ENCODE results near the gene ARHGEF19.
"Not testable (repeated sequence)": the region's sequence is repeated elsewhere in the genome, so short reads cannot be mapped to it uniquely, and the experiment has no call there.

The ARHGEF19 gene

GRCh38 chr1:16212251-16212961 lies at the start of gene ARHGEF19:
Gene ARHGEF19, minus strand, starts transcription at chr1:16212652. Its CDS starts 3,598 bp downstream, at chr1:16209054.
- DNase-seq (ENCODE audit: low read depth in 4 of 4, low spot score in 1 of 4), result no peak

DNA sequence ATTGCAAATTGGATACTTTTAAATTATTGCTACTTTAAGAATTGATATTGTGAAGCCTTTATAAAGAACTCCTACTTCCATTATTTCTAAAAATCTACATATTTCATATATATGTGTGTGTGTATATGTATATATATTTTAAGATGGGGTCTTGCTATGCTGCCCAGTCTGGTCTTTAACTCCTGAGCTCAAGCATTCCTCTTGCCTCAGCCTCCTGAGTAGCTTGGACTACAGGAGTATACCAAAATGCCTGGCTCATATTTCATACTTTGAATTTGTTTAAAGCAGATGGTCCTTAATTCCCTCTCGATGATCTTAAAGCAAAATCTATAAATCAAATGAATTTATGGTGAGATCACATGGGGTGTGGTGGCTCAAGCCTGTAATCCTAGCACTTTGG lies 49.6 kb upstream of the ARHGEF19 start:
- no peak for DNase-seq (ENCODE audit: low read depth in 4 of 4, low spot score in 1 of 4)

DNA sequence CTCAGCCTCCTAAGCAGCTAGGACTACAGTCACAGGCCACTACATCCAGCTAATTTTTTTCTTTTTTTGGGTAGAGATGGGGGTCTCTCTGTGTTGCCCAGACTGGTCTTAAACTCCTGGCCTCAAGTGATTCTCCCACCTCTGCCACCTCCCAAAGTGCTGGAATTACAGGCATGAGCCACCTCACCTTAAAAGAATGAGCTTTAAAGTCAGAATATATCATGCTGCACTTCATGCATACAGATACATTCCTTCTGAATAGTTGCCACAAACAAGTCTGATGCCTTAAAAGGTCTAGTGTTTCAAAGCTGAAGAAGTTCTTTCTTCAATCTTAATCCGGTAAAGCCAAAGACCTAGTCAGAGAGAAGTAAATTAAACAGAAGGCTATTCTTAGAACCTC lies 48.4 kb upstream of the ARHGEF19 start:
- DNase-seq (ENCODE audit: low read depth in 4 of 4, low spot score in 1 of 4), result no peak

DNA sequence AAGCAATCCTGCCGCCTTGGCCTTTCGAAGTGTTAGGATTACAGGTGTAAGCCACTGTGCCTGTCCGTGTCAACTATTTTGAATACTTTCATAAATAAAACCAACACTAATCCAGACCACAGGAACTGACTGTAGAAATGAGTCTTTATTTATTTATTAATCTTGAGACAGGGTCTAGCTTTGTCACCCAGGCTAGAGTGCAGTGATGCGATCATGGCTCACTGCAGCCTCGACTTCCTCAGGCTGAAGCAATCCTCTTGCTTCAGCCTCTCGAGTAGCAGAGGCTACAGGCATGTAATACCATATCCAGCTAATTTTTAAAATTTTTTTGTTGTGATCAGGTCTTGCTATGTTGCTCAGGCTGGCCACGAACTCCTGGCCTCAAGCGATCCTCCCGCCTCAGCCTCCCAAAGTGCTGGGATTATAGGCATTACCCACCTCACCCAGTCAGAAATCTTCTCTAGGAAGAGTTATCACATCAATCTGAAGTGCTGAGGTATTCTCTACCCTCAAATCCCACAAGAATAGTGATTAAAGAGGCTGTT lies 46.2 kb upstream of the ARHGEF19 start:
- no peak for DNase-seq (ENCODE audit: low read depth in 4 of 4, low spot score in 1 of 4)

GRCh38 chr1:16257968-16258367 lies 45.5 kb upstream of the ARHGEF19 start:
- DNase-seq (ENCODE audit: low read depth in 4 of 4, low spot score in 1 of 4), result no peak

GRCh38 chr1:16257556-16257955 lies 45.1 kb upstream of the ARHGEF19 start:
- DNase-seq (ENCODE audit: low read depth in 4 of 4, low spot score in 1 of 4), result not testable (repeated sequence)

DNA sequence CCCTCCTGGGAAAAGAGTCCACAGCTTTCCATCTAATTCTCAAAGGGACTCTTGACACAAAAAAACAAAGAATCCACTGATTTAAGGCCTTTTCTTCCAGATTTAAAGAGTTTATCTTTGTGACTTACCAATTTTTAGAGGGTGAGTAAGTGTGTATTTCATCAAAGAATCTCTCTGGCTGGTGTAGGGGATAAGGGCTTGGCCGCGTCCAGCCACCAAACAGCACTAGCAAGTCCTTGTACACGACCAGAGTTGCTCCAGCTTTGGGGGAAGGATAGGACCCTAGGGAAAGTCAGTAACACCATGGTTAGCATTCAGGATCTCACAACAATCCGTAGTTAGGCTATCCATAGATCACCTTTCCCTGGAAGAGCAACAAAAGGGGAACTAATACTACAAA lies 44.0 kb upstream of the ARHGEF19 start:
- no peak for DNase-seq (ENCODE audit: low read depth in 4 of 4, low spot score in 1 of 4)

GRCh38 chr1:16254263-16254928 lies 41.9 kb upstream of the ARHGEF19 start:
- DNase-seq (ENCODE audit: low read depth in 4 of 4, low spot score in 1 of 4), result no peak

- no peak for DNase-seq (ENCODE audit: low read depth in 4 of 4, low spot score in 1 of 4)
Measured at GRCh38 chr1:16253332-16253922, 41.0 kb upstream of the ARHGEF19 start.

DNA sequence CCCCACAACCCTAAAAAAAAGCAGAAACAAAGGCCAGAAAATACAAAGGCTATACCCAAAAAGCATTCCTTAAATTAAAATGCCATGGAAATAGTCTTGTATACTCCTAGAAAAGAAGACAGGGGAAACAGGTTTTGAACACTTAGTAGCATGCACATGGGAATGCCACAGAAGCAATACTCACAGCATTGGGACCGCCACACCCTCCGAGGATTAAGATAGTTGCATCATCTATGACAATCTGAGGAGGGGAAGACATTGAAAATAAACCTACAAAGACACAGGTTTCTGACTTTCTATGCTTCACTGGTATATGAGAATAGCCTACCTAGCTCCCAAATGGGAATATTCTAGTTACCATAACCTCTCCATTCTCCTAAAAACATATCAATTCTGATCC lies 40.5 kb upstream of the ARHGEF19 start:
- no peak for DNase-seq (ENCODE audit: low read depth in 4 of 4, low spot score in 1 of 4)

DNA sequence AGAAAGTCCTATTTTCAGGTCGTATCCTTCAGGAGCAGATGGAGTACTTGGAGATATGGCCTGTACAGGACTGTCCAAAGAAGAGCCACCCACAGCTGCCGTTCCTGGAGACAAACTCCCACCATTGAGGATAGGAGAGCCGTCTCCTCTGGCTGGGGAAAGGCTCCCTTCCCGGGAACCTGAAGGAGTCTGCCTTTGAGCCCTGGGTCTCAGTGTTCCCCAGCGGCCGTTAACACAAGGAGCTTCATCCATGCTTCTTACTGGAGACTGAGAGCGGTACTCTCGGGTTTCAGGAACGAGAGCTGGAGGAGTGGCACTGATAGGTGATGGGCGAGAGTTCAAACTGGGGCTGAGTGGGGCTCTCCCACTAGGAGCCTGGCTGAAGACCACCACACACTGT lies 38.9 kb upstream of the ARHGEF19 start:
- DNase-seq (ENCODE audit: low read depth in 4 of 4, low spot score in 1 of 4), result no peak

GRCh38 chr1:16250524-16251251 lies 38.2 kb upstream of the ARHGEF19 start:
- no peak for DNase-seq (ENCODE audit: low read depth in 4 of 4, low spot score in 1 of 4)

DNA sequence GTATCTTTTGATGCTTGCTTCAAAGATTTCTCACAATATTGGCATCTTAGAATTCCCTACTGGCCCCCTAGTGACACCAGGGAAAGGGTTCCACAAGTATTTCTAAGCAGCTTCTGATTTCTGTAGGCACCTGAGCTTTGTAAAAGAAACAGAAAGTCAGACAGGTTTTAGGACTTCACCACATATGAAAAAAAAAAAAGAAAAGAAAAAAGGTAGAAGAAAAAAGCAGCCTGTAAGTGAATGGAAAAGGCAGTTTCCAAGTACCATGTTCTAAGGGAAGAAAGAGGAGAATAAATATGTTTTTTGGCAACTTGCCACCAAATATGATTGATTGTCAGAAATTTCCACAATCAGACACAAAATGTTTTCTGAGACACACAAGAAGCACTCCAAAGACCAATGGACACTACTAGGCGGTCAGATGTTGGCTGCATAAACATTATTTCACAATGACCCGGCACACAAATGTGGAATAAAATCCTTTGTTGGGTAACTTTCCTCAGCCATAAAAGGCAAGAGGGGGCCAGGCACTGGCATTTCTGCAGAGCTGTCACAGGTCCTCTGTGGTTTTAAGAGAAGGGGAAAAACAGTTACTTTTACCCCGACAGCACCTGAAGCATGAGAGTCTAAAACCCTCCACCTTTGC lies 37.3 kb upstream of the ARHGEF19 start:
- no peak for DNase-seq (ENCODE audit: low read depth in 4 of 4, low spot score in 1 of 4)

DNA sequence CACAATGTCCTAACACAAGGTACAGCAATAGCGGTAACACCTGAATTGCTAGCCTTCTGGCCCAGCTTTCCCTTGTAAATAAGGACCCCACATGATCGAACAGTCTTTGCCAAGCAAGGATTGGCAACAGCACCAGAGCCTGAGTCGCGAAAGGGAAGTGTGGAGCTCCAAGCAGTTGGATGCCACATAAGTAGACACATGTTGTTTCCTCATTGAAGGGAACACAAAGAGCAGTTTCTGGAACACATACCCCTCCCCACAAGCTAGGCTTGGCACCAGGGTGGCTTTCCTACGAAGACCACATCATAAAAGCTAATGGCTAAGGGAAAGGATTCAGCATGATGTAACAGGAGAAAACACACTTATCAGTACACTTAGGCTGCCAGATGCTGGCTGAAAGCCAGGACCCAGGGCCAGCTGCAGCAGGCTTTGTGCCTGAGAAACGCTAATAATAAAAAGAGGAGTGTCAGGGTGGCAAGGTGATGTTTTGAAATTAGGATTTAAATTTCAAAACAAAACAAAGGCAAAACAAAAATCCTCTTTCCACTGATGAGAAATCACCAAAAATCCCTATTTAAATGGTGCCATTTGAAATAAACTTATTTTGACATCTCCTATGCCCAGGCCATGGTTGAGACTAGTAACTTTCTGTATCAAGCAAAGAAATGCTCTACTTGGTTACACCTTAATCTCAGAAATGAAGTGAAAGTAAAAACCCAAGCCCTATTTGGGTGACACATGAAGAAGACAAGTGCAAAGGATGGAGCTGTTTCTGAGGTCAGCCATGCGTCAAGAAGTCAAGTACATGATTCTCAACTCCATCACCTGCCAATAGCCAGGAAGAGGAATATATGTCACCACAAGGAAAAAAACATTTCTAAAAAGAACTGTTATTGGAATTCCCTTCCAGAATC lies 36.4 kb upstream of the ARHGEF19 start:
- DNase-seq (ENCODE audit: low read depth in 4 of 4, low spot score in 1 of 4), result no peak

GRCh38 chr1:16248007-16248436 lies 35.6 kb upstream of the ARHGEF19 start:
- DNase-seq (ENCODE audit: low read depth in 4 of 4, low spot score in 1 of 4), result no peak

DNA sequence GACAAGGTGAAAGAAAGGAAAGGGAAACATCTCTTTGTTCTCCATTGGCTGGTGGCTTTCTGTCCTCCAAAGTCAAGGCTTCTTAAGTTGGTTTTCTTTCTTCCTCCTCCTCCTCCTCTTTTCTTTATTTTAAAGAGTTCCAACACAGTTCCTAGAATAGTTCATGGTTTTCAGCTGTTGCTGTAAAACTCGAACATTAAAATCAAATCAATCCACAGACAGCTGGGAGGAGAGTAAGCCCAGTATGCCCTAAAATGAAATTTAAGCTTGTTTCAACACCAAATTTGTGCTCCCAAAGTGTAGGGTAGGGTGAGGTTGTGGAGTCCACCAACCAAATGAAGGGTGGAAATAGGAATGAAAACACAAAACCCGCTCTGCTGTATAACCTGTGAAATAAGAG lies 35.0 kb upstream of the ARHGEF19 start:
- no peak for DNase-seq (ENCODE audit: low read depth in 4 of 4, low spot score in 1 of 4)

GRCh38 chr1:16246961-16247360 lies 34.5 kb upstream of the ARHGEF19 start:
- DNase-seq (ENCODE audit: low read depth in 4 of 4, low spot score in 1 of 4), result no peak

GRCh38 chr1:16246239-16246638 lies 33.8 kb upstream of the ARHGEF19 start:
- not testable (repeated sequence) for DNase-seq (ENCODE audit: low read depth in 4 of 4, low spot score in 1 of 4)

- DNase-seq (ENCODE audit: low read depth in 4 of 4, low spot score in 1 of 4), result no peak
Measured at GRCh38 chr1:16245476-16246196, 33.2 kb upstream of the ARHGEF19 start.

All from stimulated activated CD4-positive, alpha-beta T cell treated with anti-CD3 and anti-CD28 coated beads, Interleukin-1b, Interleukin-23, amount 100 ng/mL, for 24 hours (primary cell).